Medulla oblongata (tissue), 1 donor: ENCODE measurements around the gene TM9SF1.

Source experiments
- DNase-seq: peaks from one replicate; pipeline ENCODE4 v3.0.0-alpha.2; 2015; ENCODE audit errors: extremely low spot score

TM9SF1 gene

GRCh38 chr14:24197056-24197450, 1.8 kb upstream of the TM9SF1 start:
- no peak for DNase-seq

DNA sequence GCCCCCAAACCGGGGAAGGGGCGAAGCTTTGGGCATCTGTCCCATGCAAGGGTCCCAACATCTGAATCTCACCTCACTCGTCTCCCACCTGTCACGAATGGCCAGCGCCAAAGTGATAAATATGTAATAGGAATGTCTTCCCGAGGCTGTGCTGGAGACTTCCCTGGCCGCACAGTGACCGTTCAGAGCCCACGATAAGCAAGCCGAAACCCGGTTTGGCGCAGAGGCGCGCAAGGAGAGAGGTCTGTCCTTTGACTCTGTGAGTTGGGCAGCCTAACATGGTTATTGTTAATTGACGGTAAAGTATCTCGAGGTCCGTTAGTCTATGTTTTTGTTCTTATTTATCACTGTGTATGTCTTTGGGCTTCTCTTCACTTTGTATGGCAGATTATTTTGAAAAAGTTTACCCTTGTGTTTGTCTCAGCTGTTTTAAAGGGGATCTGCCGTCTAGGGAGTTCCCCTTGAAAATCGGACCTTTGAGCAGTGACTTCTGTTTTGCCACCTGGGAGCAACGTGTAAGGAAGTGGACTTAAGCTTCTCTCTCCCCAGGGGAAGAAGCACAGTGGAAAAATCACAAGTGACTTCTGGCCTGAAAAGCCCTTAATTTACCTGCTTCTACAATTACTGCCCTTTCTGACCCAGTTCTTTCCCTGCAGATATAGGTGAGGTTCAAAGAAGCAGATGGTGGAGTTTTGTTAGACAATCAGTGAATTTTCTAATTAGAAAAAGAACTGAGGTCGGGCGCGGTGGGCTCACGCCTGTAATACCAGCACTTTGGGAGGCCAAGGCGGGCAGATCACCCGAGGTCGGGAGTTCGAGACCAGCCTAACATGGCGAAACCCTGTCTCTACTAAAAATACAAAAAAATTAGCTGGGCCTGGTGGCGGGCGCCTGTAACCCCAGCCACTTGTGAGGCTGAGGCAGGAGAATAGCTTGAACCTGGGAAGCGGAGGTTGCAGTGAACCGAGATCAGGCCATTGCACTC, 1.1 kb upstream of the TM9SF1 start:
- no peak for DNase-seq

DNA sequence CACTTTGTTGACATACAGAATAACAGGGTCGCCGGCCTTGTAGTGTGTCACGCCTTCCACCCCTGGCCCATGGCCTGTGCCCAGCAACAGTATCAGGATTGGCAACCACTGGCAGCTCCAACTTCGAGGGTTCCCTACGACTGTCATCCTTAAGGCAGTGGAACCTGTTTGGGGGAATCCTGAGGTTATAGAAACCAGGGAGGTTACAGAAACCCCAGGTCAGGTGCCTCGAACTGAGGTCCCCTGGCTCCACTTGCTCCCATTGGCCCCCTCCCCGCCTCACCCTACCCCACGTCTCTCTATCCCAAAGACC, 412 bp downstream of the TM9SF1 start:
- no peak for DNase-seq

DNA sequence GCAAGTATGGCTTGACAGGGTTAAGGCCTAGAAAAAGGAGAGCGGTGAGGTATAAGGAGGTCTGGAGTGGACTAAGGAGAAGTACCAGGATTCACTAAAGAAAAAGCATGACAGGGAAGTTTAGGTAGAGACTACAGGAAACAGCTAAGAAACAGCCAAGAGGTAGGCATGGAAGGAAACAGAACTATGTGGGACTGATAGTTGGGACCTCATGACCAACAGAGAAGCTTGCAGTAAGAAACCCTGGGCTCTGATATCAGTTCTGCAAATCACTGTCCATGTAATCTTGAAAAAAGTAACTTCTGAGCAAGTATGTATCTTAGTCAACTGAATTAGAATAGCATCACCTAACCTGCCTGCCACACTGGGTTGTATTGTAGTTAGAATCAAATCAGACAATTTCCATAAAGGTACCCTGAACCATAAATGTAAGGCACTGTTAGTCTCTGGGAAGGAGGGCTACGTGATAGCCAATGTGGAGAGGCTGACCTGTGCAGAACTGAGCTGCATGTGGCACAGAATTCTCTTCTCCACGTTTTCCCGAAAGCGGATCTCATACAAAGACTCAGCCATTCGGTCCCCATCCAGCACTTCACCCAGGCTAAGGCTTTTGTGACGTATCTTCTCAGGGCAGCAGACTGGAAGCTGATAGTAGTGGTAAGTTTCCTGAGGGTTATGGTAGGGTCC, 912 bp downstream of the TM9SF1 start:
- DNase-seq, result no peak

- DNase-seq, result no peak
Observed at GRCh38 chr14:24192933-24193332, 2.3 kb downstream of the TM9SF1 start.

DNA sequence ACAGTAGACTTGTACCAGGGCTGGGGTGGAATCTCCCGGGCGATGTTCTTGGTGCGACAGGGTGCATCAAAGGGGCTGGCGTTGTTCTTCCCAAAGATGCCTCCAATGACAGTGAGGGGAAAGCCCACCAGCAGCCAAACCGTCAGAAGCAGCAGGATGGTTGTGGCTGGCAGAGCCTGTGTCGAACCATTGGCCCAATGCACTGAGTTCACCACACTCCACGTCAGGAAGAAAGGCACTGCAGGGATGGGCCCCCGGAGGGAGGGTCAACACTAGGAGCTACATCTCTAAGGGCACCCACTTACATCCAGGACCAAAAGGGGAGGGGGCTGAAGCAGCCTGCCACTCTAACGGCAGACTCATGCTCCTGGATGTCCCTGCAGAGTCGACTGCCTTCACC, 4.8 kb downstream of the TM9SF1 start:
- no peak for DNase-seq

DNA sequence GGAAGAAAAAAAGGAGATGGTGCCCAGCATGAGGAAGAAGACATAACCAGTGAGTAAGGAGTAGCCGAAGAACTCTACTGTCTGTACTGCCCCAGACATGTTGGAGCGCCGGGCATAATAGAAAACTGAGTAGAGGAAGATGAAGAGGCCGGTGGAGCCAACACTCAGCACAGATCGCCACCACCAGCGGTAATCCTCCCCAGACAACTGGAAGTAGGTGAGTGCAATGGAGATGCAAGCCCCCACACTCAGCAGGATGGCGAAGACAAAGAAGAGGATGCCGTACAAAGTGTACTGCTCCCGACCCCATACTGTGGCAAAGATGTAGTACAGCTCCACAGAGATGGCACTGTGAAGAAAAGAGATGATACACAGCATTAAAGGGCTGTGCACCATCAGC, 5.8 kb downstream of the TM9SF1 start:
- no peak for DNase-seq

- no peak for DNase-seq
Observed at GRCh38 chr14:24189059-24189375, 6.2 kb downstream of the TM9SF1 start.

- peak; percentile 96 for DNase-seq
Observed at GRCh38 chr14:24188251-24189058, 6.8 kb downstream of the TM9SF1 start, which contains the start of gene IPO4. Gene IPO4 (minus strand): TSS chr14:24188816. CDS start chr14:24188787, 29 bp downstream.

DNA sequence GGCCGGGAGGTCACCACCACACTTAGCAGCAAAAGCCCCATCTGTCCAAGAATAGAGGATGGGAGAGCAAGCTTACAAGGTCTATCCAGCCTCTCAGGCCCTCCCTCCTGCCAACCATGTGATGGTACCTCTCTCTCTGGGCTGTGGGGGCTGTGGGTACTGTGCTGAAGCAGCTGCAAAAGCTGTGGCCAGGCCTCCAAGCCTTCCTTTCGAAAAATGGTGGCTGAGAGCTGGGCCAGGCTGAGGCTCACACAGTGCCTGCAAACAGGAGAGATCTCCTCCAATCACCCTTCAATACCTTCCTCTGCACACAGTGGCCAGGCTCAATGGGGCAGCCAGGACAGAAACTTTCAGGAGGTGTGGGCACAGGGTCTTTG, 7.7 kb downstream of the TM9SF1 start:
- no peak for DNase-seq

DNA sequence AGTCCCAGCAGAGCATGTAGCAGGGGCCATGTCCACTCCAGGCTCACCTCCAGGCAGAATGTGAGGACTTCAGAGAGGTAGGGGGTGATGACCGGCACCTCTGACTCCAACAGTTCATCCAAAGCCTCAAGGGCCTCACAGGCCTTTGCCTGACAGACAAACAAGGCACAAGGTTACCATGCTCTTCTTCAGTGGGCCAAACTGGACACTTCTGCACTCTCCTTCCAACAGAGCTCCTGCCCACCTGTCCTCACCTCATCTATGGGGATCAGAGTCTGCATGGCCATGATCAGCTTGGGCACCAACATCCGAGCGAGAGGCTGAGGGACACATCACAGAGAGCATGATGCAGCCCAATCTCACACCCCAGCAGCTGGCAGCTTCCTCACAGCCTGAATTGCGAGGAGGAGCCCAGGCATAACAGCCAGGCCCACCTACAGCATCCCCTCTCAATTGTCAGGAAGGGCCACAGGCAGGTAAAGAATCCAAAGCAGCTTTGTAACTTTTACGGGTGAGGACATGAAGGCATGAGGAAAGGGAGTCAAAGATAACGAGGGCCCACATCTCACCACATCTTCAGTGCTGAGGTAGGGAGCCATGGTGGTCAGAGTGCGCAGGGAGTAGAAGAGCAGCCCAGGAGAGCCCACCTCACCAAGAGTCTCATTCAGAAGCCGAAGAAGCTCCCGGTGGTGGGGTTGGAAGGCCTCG, 8.3 kb downstream of the TM9SF1 start:
- no peak for DNase-seq

DNA sequence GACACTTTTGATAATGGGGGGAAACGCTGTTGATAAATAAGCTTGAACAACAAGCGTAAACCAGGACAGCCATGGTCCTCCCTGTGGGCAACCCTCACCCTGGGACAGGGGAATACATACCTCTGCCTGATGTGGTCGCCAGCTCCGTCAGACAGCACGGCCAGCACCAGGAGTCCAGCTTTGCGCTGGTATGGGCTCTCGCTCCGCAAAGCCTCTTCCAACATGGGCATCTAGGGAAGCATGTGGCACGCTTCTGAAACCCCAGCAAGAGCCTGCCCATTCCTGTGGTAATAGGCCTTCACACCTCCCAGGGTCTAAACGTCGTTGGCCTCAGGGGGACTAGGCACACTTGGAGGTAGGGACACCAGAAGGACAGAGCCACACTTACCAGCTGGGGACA, 9.5 kb downstream of the TM9SF1 start:
- DNase-seq, result no peak

GRCh38 chr14:24185026-24185425, 10.2 kb downstream of the TM9SF1 start:
- DNase-seq, result no peak

GRCh38 chr14:24184104-24184970, 10.9 kb downstream of the TM9SF1 start:
- no peak for DNase-seq

GRCh38 chr14:24183014-24183481, 12.2 kb downstream of the TM9SF1 start:
- no peak for DNase-seq

- DNase-seq, result no peak
Observed at GRCh38 chr14:24182110-24182882, 12.9 kb downstream of the TM9SF1 start.

DNA sequence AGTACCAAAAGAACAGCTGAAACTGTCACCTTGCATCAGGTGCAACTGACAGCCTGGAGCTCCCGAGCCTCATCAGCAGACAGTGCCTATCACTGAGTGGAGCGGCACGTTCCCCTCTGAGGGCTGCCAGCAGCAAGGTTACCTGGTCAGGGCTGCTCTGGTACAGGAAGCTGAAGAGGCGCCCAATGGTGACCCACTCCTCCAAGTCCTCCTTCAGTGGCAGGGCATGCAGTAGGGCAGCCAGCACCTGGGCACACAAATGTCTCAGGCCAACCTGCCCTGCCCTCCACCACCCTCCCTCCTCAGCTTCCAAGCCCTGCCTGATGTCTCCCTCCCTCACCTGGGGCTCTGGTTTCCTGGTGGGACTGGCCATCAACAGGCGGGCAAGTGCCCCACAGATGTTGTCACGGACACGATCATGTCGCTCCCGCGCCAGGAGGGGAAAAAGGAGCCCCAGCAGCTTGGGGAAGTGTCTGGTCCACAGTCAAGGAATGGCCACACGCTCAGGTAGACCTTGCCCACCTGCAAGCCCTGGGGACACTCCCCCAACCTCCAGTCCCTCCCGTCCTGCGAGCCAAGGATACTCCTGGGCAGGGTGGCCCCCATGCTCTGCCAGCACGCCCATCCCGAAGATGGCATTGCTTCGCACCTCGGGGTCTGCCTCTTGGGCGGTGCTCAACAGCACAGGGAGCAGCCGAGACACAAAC, 13.7 kb downstream of the TM9SF1 start:
- no peak for DNase-seq

DNA sequence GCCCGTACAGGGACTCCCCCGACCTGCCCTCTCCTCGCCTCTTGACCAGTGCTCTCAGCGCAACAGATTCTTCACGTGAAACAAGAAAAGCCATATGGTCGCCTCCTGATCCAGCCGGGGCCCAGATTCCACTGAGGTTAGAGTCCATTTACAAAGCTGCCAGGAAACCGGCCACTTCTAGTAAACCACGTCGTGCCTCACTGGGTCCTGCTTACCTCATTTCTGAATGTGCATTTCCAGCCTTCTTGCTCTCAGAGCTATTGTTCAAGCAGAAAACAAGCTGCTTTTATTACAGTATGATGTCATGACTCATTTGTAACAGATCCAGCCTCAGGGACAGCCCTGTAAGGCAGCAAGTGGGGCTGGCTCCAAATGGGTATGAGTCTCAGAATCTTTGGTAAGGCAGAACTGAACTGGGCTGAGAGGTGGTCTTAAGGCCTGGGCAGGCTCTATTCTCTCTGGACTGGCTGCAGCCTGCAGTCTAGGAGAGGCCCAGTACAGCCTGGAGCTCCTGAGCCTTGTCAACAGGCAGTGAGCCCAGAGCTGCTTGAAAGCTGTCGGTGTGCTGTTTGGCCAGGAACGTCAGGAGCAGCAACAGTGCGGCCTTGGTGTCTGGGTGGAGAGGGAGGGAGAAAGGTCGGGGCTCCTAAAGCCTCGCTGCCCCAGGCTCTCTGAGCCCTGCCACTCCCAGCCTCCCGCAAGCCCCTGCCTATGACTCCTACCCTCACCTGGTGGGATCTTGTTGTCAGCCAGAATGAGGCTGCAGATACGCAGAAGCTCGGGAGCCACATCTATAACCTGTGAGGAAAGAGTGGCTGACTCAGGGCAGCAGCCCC, 15.1 kb downstream of the TM9SF1 start:
- DNase-seq, result peak; percentile 79
